ENCODE data around the gene FMNL2.

Gene FMNL2

GRCh38 chr2:152425765-152426727 lies 91.1 kb downstream of the FMNL2 start:
- H3K9me3 ChIP-seq (ENCODE audit: control insufficient read depth, insufficient read depth, low read length): no peaks in the 10 kb centered on the region
- H3K9ac ChIP-seq (ENCODE audit: low read depth, low read length): no peak overlapping the region
- H3K36me3 ChIP-seq (ENCODE audit: insufficient read depth, low read length): no peaks in the 10 kb centered on the region
- H3K4me1 ChIP-seq (ENCODE audit: insufficient read depth, low read length): peaks cover 23% of the 10 kb centered on the region

- Histone ChIP-seq H3K4me1 (ENCODE audit: insufficient read depth, low read length) (peaks cover 16% of the 10 kb centered on the region), H3K9ac (ENCODE audit: low read depth, low read length) (no peak overlapping the region), H3K9me3 (ENCODE audit: control insufficient read depth, insufficient read depth, low read length) (no peaks in the 10 kb centered on the region), H3K36me3 (ENCODE audit: insufficient read depth, low read length) (no peaks in the 10 kb centered on the region)
Measured at GRCh38 chr2:152426801-152427200, 91.8 kb downstream of the FMNL2 start.

DNA sequence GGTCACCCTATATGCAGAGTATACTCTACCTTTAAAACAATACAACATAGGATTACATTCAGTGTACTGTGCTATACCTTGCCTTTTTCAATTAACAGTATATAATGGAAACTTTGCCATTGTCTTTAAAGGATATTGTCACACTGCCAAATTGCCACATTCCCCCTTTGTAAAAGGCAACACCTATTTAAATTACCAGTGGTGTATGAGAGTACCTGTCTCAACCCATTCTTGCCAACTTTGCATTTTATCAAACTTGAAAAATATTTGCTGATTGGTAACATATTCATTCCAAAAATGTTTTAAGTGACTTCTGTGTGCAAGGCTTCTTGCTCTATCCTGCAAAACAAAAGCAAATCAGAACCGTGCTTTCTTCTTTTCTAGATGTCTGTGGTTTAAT lies 92.9 kb downstream of the FMNL2 start:
- Histone ChIP-seq H3K36me3 (ENCODE audit: insufficient read depth, low read length) (no peaks in the 10 kb centered on the region), H3K9ac (ENCODE audit: low read depth, low read length) (no peak overlapping the region), H3K9me3 (ENCODE audit: control insufficient read depth, insufficient read depth, low read length) (no peaks in the 10 kb centered on the region), H3K4me1 (ENCODE audit: insufficient read depth, low read length) (peaks cover 24% of the 10 kb centered on the region)

DNA sequence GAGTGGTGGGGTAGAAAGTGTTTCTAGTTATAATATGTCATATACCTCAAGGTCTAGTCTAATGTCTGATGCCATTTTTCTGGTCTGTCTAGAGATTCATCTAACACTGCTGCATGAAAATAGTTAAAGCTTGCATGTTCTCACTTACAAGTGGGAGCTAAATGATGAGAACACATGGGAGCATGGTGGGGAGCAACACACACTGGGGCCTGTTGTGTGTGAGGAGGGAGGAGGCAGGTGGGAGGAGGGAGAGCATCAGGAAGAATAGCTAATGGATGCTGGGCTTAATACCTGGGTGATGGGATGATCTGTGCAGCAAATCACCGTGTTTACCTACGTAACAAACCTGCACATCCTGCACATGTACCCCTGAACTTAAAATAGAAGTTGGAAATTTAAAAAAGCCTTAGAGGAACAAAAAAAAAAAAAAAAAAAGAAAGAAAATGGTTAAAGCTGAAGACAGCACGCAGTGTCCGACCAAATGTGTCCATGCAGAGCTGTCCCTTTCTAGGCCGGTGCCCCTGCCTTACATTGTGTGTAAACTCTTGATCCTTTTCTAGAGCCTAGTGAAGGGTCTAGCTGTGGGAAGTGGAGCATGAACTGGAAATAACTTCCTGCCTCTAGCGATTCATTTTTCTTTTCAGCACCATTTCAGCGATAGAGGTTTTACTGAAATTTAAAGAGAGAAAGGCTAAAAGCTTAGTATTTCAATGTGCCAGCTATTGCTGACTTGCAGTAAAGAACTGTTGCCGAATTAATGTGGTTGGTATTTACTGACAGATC lies 94.0 kb downstream of the FMNL2 start:
- no peaks in the 10 kb centered on the region for H3K9me3 ChIP-seq (ENCODE audit: control insufficient read depth, insufficient read depth, low read length)
- H3K4me1 ChIP-seq (ENCODE audit: insufficient read depth, low read length): peaks cover 29% of the 10 kb centered on the region
- H3K9ac ChIP-seq (ENCODE audit: low read depth, low read length): no peak overlapping the region
- no peaks in the 10 kb centered on the region for H3K36me3 ChIP-seq (ENCODE audit: insufficient read depth, low read length)

- Histone ChIP-seq H3K9ac (ENCODE audit: low read depth, low read length) (no peak overlapping the region), H3K9me3 (ENCODE audit: control insufficient read depth, insufficient read depth, low read length) (no peaks in the 10 kb centered on the region), H3K4me1 (ENCODE audit: insufficient read depth, low read length) (peaks cover 35% of the 10 kb centered on the region), H3K36me3 (ENCODE audit: insufficient read depth, low read length) (no peaks in the 10 kb centered on the region)
Measured at GRCh38 chr2:152430876-152431275, 95.9 kb downstream of the FMNL2 start.

DNA sequence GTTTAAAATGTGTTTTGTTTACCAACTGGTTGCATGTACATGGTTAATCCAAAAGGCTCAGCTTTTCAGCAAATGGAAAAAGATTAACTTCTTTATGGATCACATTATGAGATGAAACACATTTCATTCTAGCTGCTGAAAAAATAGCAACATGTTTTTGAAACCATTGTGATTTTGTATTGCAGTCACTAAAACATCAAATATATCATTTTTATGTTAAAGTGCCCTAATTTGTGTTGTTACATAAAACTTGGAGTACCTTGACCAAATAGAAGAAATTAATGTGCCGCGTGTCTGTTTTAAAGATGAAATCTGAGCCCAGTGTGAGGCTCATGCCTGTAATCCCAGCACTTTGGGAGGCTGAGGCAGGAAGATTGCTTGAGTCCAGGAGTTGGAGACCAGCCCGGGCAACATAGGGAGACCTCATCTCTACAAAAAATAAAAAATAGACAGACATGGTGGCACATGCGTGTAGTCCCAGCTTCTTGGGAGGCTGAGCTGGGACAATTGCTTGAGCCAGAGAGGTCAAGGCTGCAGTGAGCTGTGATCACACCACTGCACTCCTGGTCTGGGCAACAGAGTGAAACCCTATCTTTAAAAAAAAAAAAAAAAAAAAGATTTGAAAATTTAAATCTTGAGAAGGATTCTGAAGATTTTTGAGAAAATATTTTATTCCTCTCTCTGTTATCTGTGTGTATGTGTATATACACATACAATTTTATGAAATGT lies 96.6 kb downstream of the FMNL2 start:
- no peaks in the 10 kb centered on the region for H3K9me3 ChIP-seq (ENCODE audit: control insufficient read depth, insufficient read depth, low read length)
- H3K4me1 ChIP-seq (ENCODE audit: insufficient read depth, low read length): peaks cover 31% of the 10 kb centered on the region
- no peak overlapping the region for H3K9ac ChIP-seq (ENCODE audit: low read depth, low read length)
- no peaks in the 10 kb centered on the region for H3K36me3 ChIP-seq (ENCODE audit: insufficient read depth, low read length)

DNA sequence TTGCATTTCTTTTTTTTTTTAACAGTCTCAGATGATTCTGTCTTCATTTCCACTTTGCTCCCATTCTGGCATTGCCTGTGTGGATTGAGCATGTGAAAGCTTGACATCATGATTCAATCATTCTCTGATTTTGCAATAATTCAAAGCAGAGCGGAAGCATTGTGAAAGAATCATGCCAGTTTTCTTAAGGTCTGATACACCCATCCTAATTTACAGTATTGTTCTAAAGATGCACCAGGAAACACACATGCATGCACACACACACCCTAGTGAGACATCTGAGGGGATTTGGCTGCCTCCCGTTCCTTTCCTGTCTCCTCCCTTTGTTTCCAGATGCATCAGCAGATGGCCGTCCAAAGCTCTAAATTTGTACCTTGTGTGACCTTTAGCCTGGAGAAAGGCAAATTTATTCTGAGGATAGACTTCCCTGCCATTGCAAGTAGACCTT lies 97.3 kb downstream of the FMNL2 start:
- Histone ChIP-seq H3K9ac (ENCODE audit: low read depth, low read length) (no peak overlapping the region), H3K36me3 (ENCODE audit: insufficient read depth, low read length) (no peaks in the 10 kb centered on the region), H3K4me1 (ENCODE audit: insufficient read depth, low read length) (peaks cover 31% of the 10 kb centered on the region)

GRCh38 chr2:152432765-152433164 lies 97.8 kb downstream of the FMNL2 start:
- H3K36me3 ChIP-seq (ENCODE audit: insufficient read depth, low read length): no peaks in the 10 kb centered on the region
- no peaks in the 10 kb centered on the region for H3K9me3 ChIP-seq (ENCODE audit: control insufficient read depth, insufficient read depth, low read length)
- peaks cover 34% of the 10 kb centered on the region for H3K4me1 ChIP-seq (ENCODE audit: insufficient read depth, low read length)
- no peak overlapping the region for H3K9ac ChIP-seq (ENCODE audit: low read depth, low read length)

More for the DNA sequence above, 97.3 kb downstream of the FMNL2 start:
- H3K9me3 ChIP-seq (ENCODE audit: control insufficient read depth, insufficient read depth, low read length): no peaks in the 10 kb centered on the region

- H3K4me1 ChIP-seq (ENCODE audit: insufficient read depth, low read length): peaks cover 39% of the 10 kb centered on the region
- no peaks in the 10 kb centered on the region for H3K9me3 ChIP-seq (ENCODE audit: control insufficient read depth, insufficient read depth, low read length)
- H3K9ac ChIP-seq (ENCODE audit: low read depth, low read length): no peak overlapping the region
- no peaks in the 10 kb centered on the region for H3K36me3 ChIP-seq (ENCODE audit: insufficient read depth, low read length)
Measured at GRCh38 chr2:152433289-152433688, 98.3 kb downstream of the FMNL2 start.

DNA sequence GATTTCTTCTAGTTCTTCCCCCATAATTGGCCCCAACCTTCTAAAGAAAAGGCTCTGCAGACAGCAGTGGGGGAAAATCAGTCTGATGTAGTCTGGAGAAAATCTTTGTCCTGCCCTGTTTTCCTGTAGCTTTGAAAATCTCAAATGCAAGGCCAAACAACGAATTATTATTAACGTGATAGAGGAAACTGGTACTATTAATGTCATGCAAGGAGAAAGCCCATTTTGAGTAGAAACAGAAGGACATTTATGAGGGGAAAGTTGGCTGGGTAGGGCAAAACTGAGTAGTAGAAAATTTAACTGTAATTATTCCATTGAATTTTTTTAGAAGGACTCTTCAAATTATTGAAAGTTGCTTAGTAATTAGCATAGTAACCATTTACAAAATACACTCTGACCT lies 98.8 kb downstream of the FMNL2 start:
- H3K9ac ChIP-seq (ENCODE audit: low read depth, low read length): no peak overlapping the region
- no peaks in the 10 kb centered on the region for H3K36me3 ChIP-seq (ENCODE audit: insufficient read depth, low read length)
- H3K4me1 ChIP-seq (ENCODE audit: insufficient read depth, low read length): peaks cover 43% of the 10 kb centered on the region
- no peaks in the 10 kb centered on the region for H3K9me3 ChIP-seq (ENCODE audit: control insufficient read depth, insufficient read depth, low read length)

- peaks cover 47% of the 10 kb centered on the region for H3K4me1 ChIP-seq (ENCODE audit: insufficient read depth, low read length)
- no peaks in the 10 kb centered on the region for H3K9me3 ChIP-seq (ENCODE audit: control insufficient read depth, insufficient read depth, low read length)
- H3K9ac ChIP-seq (ENCODE audit: low read depth, low read length): no peak overlapping the region
- no peaks in the 10 kb centered on the region for H3K36me3 ChIP-seq (ENCODE audit: insufficient read depth, low read length)
Measured at GRCh38 chr2:152434395-152435182, 99.6 kb downstream of the FMNL2 start.

- H3K9ac ChIP-seq (ENCODE audit: low read depth, low read length): no peak overlapping the region
- no peaks in the 10 kb centered on the region for H3K36me3 ChIP-seq (ENCODE audit: insufficient read depth, low read length)
- H3K9me3 ChIP-seq (ENCODE audit: control insufficient read depth, insufficient read depth, low read length): no peaks in the 10 kb centered on the region
- peaks cover 49% of the 10 kb centered on the region for H3K4me1 ChIP-seq (ENCODE audit: insufficient read depth, low read length)
Measured at GRCh38 chr2:152436148-152436547, 101.2 kb downstream of the FMNL2 start.

GRCh38 chr2:152437276-152438108 lies 102.5 kb downstream of the FMNL2 start:
- Histone ChIP-seq H3K9ac (ENCODE audit: low read depth, low read length) (no peak overlapping the region), H3K4me1 (ENCODE audit: insufficient read depth, low read length) (peaks cover 43% of the 10 kb centered on the region), H3K36me3 (ENCODE audit: insufficient read depth, low read length) (no peaks in the 10 kb centered on the region)

More at GRCh38 chr2:152437276-152438108, 102.5 kb downstream of the FMNL2 start:
- no peaks in the 10 kb centered on the region for H3K9me3 ChIP-seq (ENCODE audit: control insufficient read depth, insufficient read depth, low read length)

All from ES-I3 (cell line).